ENCODE measurements around the gene KRTAP10-12.

GRCh38 chr21:44732956-44733355, 36.0 kb downstream of the KRTAP10-12 start:
- TF ChIP-seq CTCF (conservative IDR thresholded peaks at IDR 0.05; ENCODE audit: low read depth, low read length): no peak
- TF ChIP-seq EZH2 (IDR thresholded peaks at IDR 0.05; ENCODE audit: borderline replicate concordance, low read depth, low read length, poor library complexity, severe bottlenecking): no peak
